Muscle layer of duodenum (tissue), 2 donors: ENCODE measurements around the gene BRK1.
"Not testable (repeated sequence)": the region's sequence is repeated elsewhere in the genome, so short reads cannot be mapped to it uniquely, and the experiment has no call there.

Experiments
- H3K27ac ChIP-seq: one replicate; pipeline ENCODE4 v1.7.0; 2013; ENCODE audit warnings: mild to moderate bottlenecking, low read length
- H3K27me3 ChIP-seq: one replicate; pipeline ENCODE4 v1.7.0; 2013; ENCODE audit warnings: low read depth, mild to moderate bottlenecking, control low read depth, low read length
- H3K36me3 ChIP-seq, 2 donors: one replicate each; pipeline ENCODE4 v1.7.0; 2013; ENCODE audit warnings: low read length in 2 of 2, control low read depth in 1 of 2, mild to moderate bottlenecking in 1 of 2; ENCODE audit not compliant: insufficient read depth in 2 of 2, control insufficient read depth in 1 of 2
- H3K4me1 ChIP-seq, 2 donors: one replicate each; pipeline ENCODE4 v1.7.0; 2013; ENCODE audit warnings: low read length in 2 of 2, mild to moderate bottlenecking in 2 of 2, control low read depth in 1 of 2, moderate library complexity in 1 of 2; ENCODE audit not compliant: insufficient read depth in 2 of 2, control insufficient read depth in 1 of 2
- H3K4me3 ChIP-seq, 2 donors: one replicate each; pipeline ENCODE4 v1.7.0; 2013; ENCODE audit warnings: low read length in 2 of 2, low read depth in 1 of 2, mild to moderate bottlenecking in 1 of 2
- H3K9me3 ChIP-seq, 2 donors: one replicate each; pipeline ENCODE4 v1.7.0; 2013; ENCODE audit warnings: low read length in 2 of 2, control low read depth in 1 of 2, mild to moderate bottlenecking in 1 of 2; ENCODE audit not compliant: control insufficient read depth in 1 of 2
- donor health status: healthy.

The BRK1 gene

DNA sequence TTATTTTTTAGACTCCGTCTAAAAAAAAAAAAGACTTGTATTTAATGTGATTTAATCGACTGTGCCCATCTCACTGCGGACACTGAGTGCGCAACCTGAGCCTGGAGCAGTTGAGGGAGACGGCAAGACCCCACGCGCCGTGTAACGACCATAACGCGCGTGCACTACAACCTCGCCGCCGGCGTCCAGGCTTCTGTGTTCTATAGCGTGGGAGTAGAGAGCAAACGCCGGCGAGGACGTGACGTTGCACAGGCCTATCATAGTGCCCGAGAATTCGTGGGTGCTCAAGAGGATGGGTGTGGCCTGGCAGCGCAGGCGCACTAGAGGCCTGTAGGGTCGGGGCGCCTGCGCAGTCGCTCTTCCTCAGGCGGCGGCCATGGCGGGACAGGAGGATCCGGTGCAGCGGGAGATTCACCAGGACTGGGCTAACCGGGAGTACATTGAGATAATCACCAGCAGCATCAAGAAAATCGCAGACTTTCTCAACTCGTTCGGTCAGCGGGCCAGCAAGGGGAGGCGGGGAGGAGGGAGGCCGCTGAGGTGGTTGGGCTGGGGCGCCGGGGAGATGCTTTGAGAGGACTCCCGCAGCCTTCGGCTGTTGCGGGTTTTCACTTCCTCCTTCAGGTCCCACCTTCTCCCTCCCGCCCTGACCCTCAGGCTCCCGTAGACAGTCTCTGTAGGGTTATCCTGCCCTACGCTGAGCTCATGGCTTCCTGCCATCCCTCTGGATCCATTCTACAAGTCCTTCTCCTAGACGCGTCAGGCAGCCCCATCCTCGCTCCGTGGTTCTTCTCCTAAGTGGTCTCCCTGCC is at the start of gene BRK1:
Gene BRK1, plus strand, starts transcription at position 350 of the 812 bp plus-strand sequence. Its CDS starts 27 bp downstream, at position 377.
- Histone ChIP-seq H3K36me3 (peaks cover 6 to 8% of the 10 kb centered on the region in 2 donors), H3K4me3 (peak within 1 kb of the TSS; percentile 98 to 100), H3K9me3 (no peaks in the 10 kb centered on the region), H3K4me1 (peaks cover 4 to 26% of the 10 kb centered on the region in 2 donors), H3K27ac (peak within 1 kb of the TSS; percentile 79), H3K27me3 (no peaks in the 10 kb centered on the region)

GRCh38 chr3:10070077-10070476 is 45.4 kb upstream of the BRK1 start:
- not testable (repeated sequence) for H3K4me1 ChIP-seq, H3K27me3 ChIP-seq, H3K9me3 ChIP-seq, H3K36me3 ChIP-seq, H3K27ac ChIP-seq, H3K4me3 ChIP-seq

- Histone ChIP-seq H3K4me3 (no peak overlapping the region), H3K27ac (no peak overlapping the region), H3K27me3 (no peaks in the 10 kb centered on the region), H3K9me3 (no peaks in the 10 kb centered on the region), H3K36me3 (no peaks in the 10 kb centered on the region), H3K4me1 (no peaks in the 10 kb centered on the region)
These were observed 40.8 kb upstream of the BRK1 start for GRCh38 chr3:10074666-10075065.

GRCh38 chr3:10081871-10082270 is 33.6 kb upstream of the BRK1 start:
- no peaks in the 10 kb centered on the region for H3K36me3 ChIP-seq
- H3K9me3 ChIP-seq = no peaks in the 10 kb centered on the region
- H3K27me3 ChIP-seq = no peaks in the 10 kb centered on the region
- H3K4me3 ChIP-seq = no peak overlapping the region
- no peaks in the 10 kb centered on the region for H3K4me1 ChIP-seq
- no peak overlapping the region for H3K27ac ChIP-seq

- no peaks in the 10 kb centered on the region for H3K4me1 ChIP-seq
- no peaks in the 10 kb centered on the region for H3K27me3 ChIP-seq
- no peaks in the 10 kb centered on the region for H3K36me3 ChIP-seq
- H3K9me3 ChIP-seq = no peaks in the 10 kb centered on the region
- no peak overlapping the region for H3K27ac ChIP-seq
- H3K4me3 ChIP-seq = no peak overlapping the region
These were observed 29.7 kb upstream of the BRK1 start for GRCh38 chr3:10085738-10086137.

DNA sequence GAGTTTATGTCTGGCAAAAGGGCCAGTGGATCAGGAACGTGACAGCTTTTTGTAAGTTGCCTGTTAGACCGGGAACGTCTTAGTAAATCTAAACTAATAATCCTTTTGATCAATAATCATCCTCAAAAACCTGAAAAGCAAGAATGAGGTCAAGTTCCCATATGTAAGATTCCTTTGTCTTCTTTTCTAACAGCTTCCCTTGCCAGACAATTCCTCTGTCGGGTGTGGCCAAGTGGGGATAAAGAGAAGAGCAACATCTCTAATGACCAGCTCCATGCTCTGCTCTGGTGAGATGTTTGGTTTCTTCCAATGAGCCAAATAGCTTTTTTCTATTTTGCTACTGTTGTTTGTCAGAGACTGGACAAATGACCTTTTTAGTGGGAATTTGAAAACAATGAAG is 27.2 kb upstream of the BRK1 start:
- no peaks in the 10 kb centered on the region for H3K27me3 ChIP-seq
- H3K27ac ChIP-seq = no peak overlapping the region
- H3K9me3 ChIP-seq = no peaks in the 10 kb centered on the region
- H3K4me1 ChIP-seq = no peaks in the 10 kb centered on the region
- H3K36me3 ChIP-seq = no peaks in the 10 kb centered on the region
- no peak overlapping the region for H3K4me3 ChIP-seq

GRCh38 chr3:10090179-10090578 is 25.3 kb upstream of the BRK1 start:
- no peak overlapping the region for H3K4me3 ChIP-seq
- H3K36me3 ChIP-seq = no peaks in the 10 kb centered on the region
- H3K4me1 ChIP-seq = no peaks in the 10 kb centered on the region
- H3K9me3 ChIP-seq = no peaks in the 10 kb centered on the region
- no peak overlapping the region for H3K27ac ChIP-seq
- no peaks in the 10 kb centered on the region for H3K27me3 ChIP-seq

- not testable (repeated sequence) for H3K27me3 ChIP-seq, H3K4me3 ChIP-seq, H3K9me3 ChIP-seq, H3K27ac ChIP-seq, H3K4me1 ChIP-seq, H3K36me3 ChIP-seq
These were observed 24.7 kb upstream of the BRK1 start for GRCh38 chr3:10090774-10091173.

- not testable (repeated sequence) for H3K36me3 ChIP-seq, H3K27ac ChIP-seq, H3K27me3 ChIP-seq, H3K4me3 ChIP-seq, H3K9me3 ChIP-seq, H3K4me1 ChIP-seq
These were observed 24.1 kb upstream of the BRK1 start for GRCh38 chr3:10091387-10091786.

DNA sequence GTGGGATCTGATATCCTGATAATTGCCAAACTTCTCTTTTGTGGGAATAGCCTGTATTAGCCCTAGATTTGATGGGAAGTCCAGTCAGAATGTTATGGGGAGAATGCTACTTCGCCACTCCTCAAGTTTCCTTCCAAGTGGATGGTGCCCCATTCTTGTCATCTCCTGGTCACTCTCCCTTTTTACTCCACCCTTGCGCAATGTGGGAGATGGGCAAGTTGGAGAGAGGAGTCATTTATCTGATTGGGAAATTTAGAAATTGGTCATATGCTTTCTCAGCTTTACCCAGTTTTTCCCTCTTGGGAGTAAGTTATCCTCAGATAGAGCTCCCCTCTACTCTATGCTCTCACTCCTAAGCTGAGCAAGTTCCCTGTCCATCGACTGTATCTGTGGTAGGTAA is 21.8 kb upstream of the BRK1 start:
- Histone ChIP-seq H3K27ac (no peak overlapping the region), H3K9me3 (no peaks in the 10 kb centered on the region), H3K4me1 (no peaks in the 10 kb centered on the region)

DNA sequence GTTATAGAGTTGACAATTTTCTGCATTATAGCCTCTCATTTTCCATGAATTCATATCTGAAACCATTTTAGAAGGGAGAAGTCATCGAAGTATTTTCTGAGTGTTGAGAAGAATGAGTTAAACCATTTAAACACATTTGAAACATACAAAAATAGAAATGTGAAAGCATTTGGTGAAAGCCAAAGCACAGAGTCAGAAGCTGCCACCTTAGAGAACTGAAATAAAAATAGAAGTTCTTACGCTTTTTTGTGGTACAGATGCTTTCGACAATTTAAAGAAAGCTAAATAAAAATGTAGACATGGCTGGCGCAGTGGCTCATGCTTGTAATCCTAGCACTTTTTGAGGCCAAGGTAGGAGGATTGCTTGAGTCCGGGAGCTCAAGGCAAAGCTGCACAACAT is 16.4 kb upstream of the BRK1 start:
- Histone ChIP-seq H3K4me3 (no peak overlapping the region), H3K36me3 (no peaks in the 10 kb centered on the region), H3K9me3 (no peaks in the 10 kb centered on the region), H3K27ac (no peak overlapping the region), H3K4me1 (no peaks in the 10 kb centered on the region), H3K27me3 (no peaks in the 10 kb centered on the region)

More for the DNA sequence above, 21.8 kb upstream of the BRK1 start:
- Histone ChIP-seq H3K36me3 (no peaks in the 10 kb centered on the region), H3K27me3 (no peaks in the 10 kb centered on the region), H3K4me3 (no peak overlapping the region)

- no peaks in the 10 kb centered on the region for H3K36me3 ChIP-seq
- no peak overlapping the region for H3K27ac ChIP-seq
- H3K9me3 ChIP-seq = no peaks in the 10 kb centered on the region
- H3K4me1 ChIP-seq = no peaks in the 10 kb centered on the region
- no peaks in the 10 kb centered on the region for H3K27me3 ChIP-seq
- no peak overlapping the region for H3K4me3 ChIP-seq
These were observed 8.6 kb upstream of the BRK1 start for GRCh38 chr3:10106919-10107318.
